A673 (cell line): Measurements from ENCODE around the gene PFN3. TPM values are rescaled to one million over a fixed set of nuclear protein-coding genes. Genes with fewer than 3 reads are reported as not detected.

ENCODE experiments used
- BruUV-seq: library from RNA; stranded (reverse); fragments of 400-500 nt; replicated peaks from 2 replicates; lab custom pipeline; 2021; lab: Mats Ljungman, UMichigan
- CTCF ChIA-PET: fragments of 300-600 bp; sonication (Branson Sonifier 250); formaldehyde crosslinking; loops from one replicate; lab custom pipeline; 2022; ENCODE audit warnings: antibody characterized with exemption; lab: Charles Lee
- POLR2A ChIA-PET: fragments of 300-600 bp; sonication (Branson Sonifier 250); formaldehyde crosslinking; loops from one replicate; lab custom pipeline; 2022; ENCODE audit warnings: antibody characterized with exemption; ENCODE audit not compliant: low non-redundant PET; lab: Charles Lee
- DNase-seq: peaks from one replicate; pipeline ENCODE4 v3.0.0-alpha.2; 2015; ENCODE audit warnings: low spot score
- H3K27ac ChIP-seq: fragments of 200-600 bp; sonication (generic); 2 replicates; pipeline ENCODE4 v1.5.1; 2016; ENCODE audit warnings: mixed run types, low read depth, mild to moderate bottlenecking, mixed read lengths, antibody characterized with exemption, low read length; ENCODE audit not compliant: poor library complexity, severe bottlenecking
- H3K27me3 ChIP-seq: fragments of 200-600 bp; sonication (generic); replicated peaks from 2 replicates; pipeline ENCODE4 v1.6.1; 2017; ENCODE audit warnings: mixed run types, low read depth, mild to moderate bottlenecking, mixed read lengths, antibody characterized with exemption, low read length; ENCODE audit not compliant: insufficient read depth, poor library complexity
- H3K36me3 ChIP-seq: fragments of 200-600 bp; sonication (generic); 2 replicates; pipeline ENCODE4 v1.6.1; 2016; ENCODE audit warnings: mixed run types, mild to moderate bottlenecking, mixed read lengths, antibody characterized with exemption, low read length; ENCODE audit not compliant: insufficient read depth, poor library complexity, severe bottlenecking
- H3K4me1 ChIP-seq: fragments of 200-600 bp; sonication (generic); 2 replicates; pipeline ENCODE4 v1.6.1; 2017; ENCODE audit warnings: mixed run types, mild to moderate bottlenecking, mixed read lengths, antibody characterized with exemption, low read length; ENCODE audit not compliant: insufficient read depth, poor library complexity, severe bottlenecking
- H3K4me3 ChIP-seq: fragments of 200-600 bp; sonication (generic); 2 replicates; pipeline ENCODE4 v1.5.1; 2016; ENCODE audit warnings: low read depth, mixed run types, mild to moderate bottlenecking, mixed read lengths, low read length; ENCODE audit not compliant: poor library complexity, severe bottlenecking
- H3K9me3 ChIP-seq: fragments of 200-600 bp; sonication (generic); 2 replicates; pipeline ENCODE4 v1.6.1; 2016; ENCODE audit warnings: mixed run types, low read depth, mild to moderate bottlenecking, mixed read lengths, antibody characterized with exemption, low read length; ENCODE audit not compliant: poor library complexity, severe bottlenecking
- CTCF ChIP-seq: fragments of 300-800, 200-600 bp; sonication (generic); conservative IDR thresholded peaks from 2 replicates; pipeline ENCODE4 v1.5.1; 2017; ENCODE audit warnings: low read depth, mild to moderate bottlenecking, antibody characterized with exemption, low read length, moderate library complexity, mixed read lengths
- EZH2 ChIP-seq: fragments of 200-600 bp; sonication (generic); IDR thresholded peaks from 2 replicates; pipeline ENCODE4 v1.6.1; 2017; ENCODE audit warnings: borderline replicate concordance, low read depth, mild to moderate bottlenecking, mixed read lengths, antibody characterized with exemption, low read length; ENCODE audit not compliant: poor library complexity, severe bottlenecking
- intact Hi-C: fragments of 100-400 bp; cut with micrococcal nuclease; formaldehyde crosslinking; loops from one replicate; pipeline ENCODE4 v1.10.0; 2022; ENCODE audit not compliant: unreplicated experiment
- total RNA-seq: library from RNA; stranded (reverse); gene quantifications from 2 replicates; pipeline ENCODE4 v1.2.3, GENCODE V29; 2021

The PFN3 gene
- total RNA-seq, 1 experiment from 2014 or later = not detected

- Histone ChIP-seq H3K9me3 (no peaks in the 10 kb centered on the region), H3K27ac (no peak within 1 kb of the TSS), H3K4me1 (no peaks in the 10 kb centered on the region), H3K36me3 (no peaks in the 10 kb centered on the region), H3K4me3 (peak within 1 kb of the TSS; percentile 19), H3K27me3 (no peaks in the 10 kb centered on the region)
- no peak for TF ChIP-seq EZH2
- TF ChIP-seq CTCF = no peak
- intact Hi-C loops = no loop called here
- POLR2A ChIA-PET = no interaction called here
- peak; percentile 18 for DNase-seq
- BruUV-seq = no TSS peak
- CTCF ChIA-PET = no interaction called here
These were observed 42.8 kb downstream of the PFN3 start, which contains the start of gene RGS14 for GRCh38 chr5:177357459-177358351. RGS14 (plus strand) TSS chr5:177357924; CDS start chr5:177358025, 101 bp downstream.

DNA sequence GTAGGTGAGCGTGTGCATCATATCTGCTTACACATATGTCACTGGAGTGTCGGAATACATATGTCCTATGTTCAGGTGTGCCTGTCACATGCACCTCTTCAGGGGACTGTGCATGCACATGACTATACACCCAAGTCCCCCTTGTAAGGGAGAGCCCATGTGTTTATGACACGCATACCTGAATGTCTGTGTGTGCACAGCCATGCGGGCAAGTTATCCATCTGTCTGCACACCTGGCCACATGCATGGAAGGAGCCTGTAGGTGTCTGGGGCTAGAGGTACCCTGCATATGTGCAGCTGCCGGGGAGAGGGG lies 43.4 kb downstream of the PFN3 start:
- Histone ChIP-seq H3K9me3 (no peaks in the 10 kb centered on the region), H3K27ac (no peak overlapping the region), H3K4me3 (no peak overlapping the region), H3K36me3 (no peaks in the 10 kb centered on the region), H3K27me3 (no peaks in the 10 kb centered on the region), H3K4me1 (peaks cover 1% of the 10 kb centered on the region)
- ChIA-PET CTCF (no interaction called here), POLR2A (no interaction called here)
- intact Hi-C loops = no loop called here
- BruUV-seq = no TSS peak
- no peak for TF ChIP-seq EZH2
- TF ChIP-seq CTCF = no peak
- no peak for DNase-seq

DNA sequence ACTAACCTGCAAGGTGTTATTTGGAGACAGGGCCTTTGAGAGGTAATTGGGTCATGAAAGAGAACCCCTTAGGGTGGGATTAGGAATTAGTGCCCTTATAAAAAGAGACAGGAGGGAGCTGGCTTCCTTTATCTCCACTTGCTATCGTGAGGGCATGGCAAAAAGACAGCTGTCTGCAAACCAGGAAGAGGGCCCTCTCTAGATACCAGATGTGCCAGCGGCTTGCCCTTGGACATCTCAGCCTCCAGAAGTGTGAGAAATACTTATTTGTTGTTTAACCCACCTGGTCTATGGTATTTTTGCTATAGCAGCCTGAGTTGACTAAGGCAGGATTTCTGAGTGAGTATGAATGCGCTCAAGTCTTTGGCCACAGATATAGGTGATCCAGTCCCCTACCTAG lies 43.7 kb downstream of the PFN3 start:
- Histone ChIP-seq H3K27me3 (no peaks in the 10 kb centered on the region), H3K36me3 (no peaks in the 10 kb centered on the region), H3K9me3 (no peaks in the 10 kb centered on the region), H3K4me3 (no peak overlapping the region), H3K27ac (no peak overlapping the region), H3K4me1 (peaks cover 4% of the 10 kb centered on the region)
- no peak for DNase-seq
- intact Hi-C loops = no loop called here
- TF ChIP-seq EZH2 (no peak), CTCF (no peak)
- BruUV-seq = no TSS peak
- POLR2A ChIA-PET = interaction anchor here (0.7 kb wide), 1 partner anchor 117 kb away, joined by 10 read pairs; no protein-coding TSS in a partner anchor
- CTCF ChIA-PET = no interaction called here
